IMR-90 (cell line): ENCODE measurements around the gene LUZP4. TPM values are rescaled to one million over a fixed set of nuclear protein-coding genes. Genes with fewer than 3 reads are reported as not detected.
A peak's percentile ranks its signal among the peaks of the same experiment; 100 is the strongest.

Experiments used
- ATAC-seq: fragments of 200-7000 bp; cut with Tn5 transposase; 2 replicates; pipeline ENCODE4 v1.9.1; 2020; ENCODE audit warnings: low read depth, mild to moderate bottlenecking, moderate library complexity
- BruUV-seq: library from RNA; stranded (reverse); fragments of 400-500 nt; replicated peaks from 2 replicates; lab custom pipeline; 2021; lab: Mats Ljungman, UMichigan
- CTCF ChIA-PET: fragments of 300-600 bp; formaldehyde crosslinking; extraction: SDS; loops from one replicate; lab custom pipeline; 2021; ENCODE audit warnings: antibody characterized with exemption; lab: Yijun Ruan, JAX
- POLR2A ChIA-PET: fragments of 300-600 bp; sonication (Branson Sonifier 250); formaldehyde crosslinking; loops from one replicate; lab custom pipeline; 2022; ENCODE audit warnings: antibody characterized with exemption; ENCODE audit not compliant: unreplicated experiment; lab: Charles Lee
- DNase-seq: peaks from one replicate; pipeline ENCODE4 v3.0.0; 2013
- H2AFZ ChIP-seq: replicated peaks from 2 replicates; pipeline ENCODE3; 2013; ENCODE audit warnings: low read length, mild to moderate bottlenecking; ENCODE audit not compliant: poor library complexity
- H2AK5ac ChIP-seq: 2 replicates; pipeline ENCODE4 v1.6.1; 2013; ENCODE audit warnings: low read depth, low read length, inconsistent platforms
- H2AK9ac ChIP-seq: replicated peaks from 2 replicates; pipeline ENCODE3; 2013; ENCODE audit warnings: mild to moderate bottlenecking, low read depth, low read length, moderate library complexity; ENCODE audit not compliant: poor library complexity
- H2BK120ac ChIP-seq: 2 replicates; pipeline ENCODE4 v1.6.1; 2013; ENCODE audit warnings: low read depth, low read length, inconsistent platforms
- H2BK15ac ChIP-seq: 3 replicates; pipeline ENCODE4 v1.6.1; 2013; ENCODE audit warnings: low read depth, low read length, inconsistent platforms
- H2BK20ac ChIP-seq: 2 replicates; pipeline ENCODE4 v1.6.1; 2013; ENCODE audit warnings: low read depth, mild to moderate bottlenecking, inconsistent platforms, low read length, moderate library complexity
- H2BK5ac ChIP-seq: 2 replicates; pipeline ENCODE4 v1.6.1; 2013; ENCODE audit warnings: mild to moderate bottlenecking, low read depth, low read length, inconsistent platforms; ENCODE audit not compliant: poor library complexity, severe bottlenecking
- H3K14ac ChIP-seq: replicated peaks from 2 replicates; pipeline ENCODE4 v1.6.1; 2013; ENCODE audit warnings: low read depth, low read length, inconsistent platforms
- H3K18ac ChIP-seq: 2 replicates; pipeline ENCODE4 v1.6.1; 2013; ENCODE audit warnings: low read depth, low read length, control low read depth
- H3K23ac ChIP-seq: 2 replicates; pipeline ENCODE4 v1.6.1; 2013; ENCODE audit warnings: low read depth, low read length, inconsistent platforms
- H3K27ac ChIP-seq: 2 replicates; pipeline ENCODE4 v1.5.1; 2013; ENCODE audit warnings: mild to moderate bottlenecking, control low read depth, low read length; ENCODE audit not compliant: insufficient read depth
- H3K27me3 ChIP-seq: 2 replicates; pipeline ENCODE4 v1.6.1; 2013; ENCODE audit warnings: low read length; ENCODE audit not compliant: control insufficient read depth, insufficient read depth
- H3K36me3 ChIP-seq: 2 replicates; pipeline ENCODE4 v1.6.1; 2013; ENCODE audit warnings: low read length, mixed read lengths; ENCODE audit not compliant: control insufficient read depth, insufficient read depth
- H3K4ac ChIP-seq: 2 replicates; pipeline ENCODE4 v1.6.1; 2013; ENCODE audit warnings: low read depth, low read length, inconsistent platforms
- H3K4me1 ChIP-seq: 2 replicates; pipeline ENCODE4 v1.6.1; 2013; ENCODE audit warnings: low read length, mixed read lengths; ENCODE audit not compliant: control insufficient read depth, insufficient read depth
- H3K4me2 ChIP-seq: 2 replicates; pipeline ENCODE4 v1.6.1; 2013; ENCODE audit warnings: low read depth, mild to moderate bottlenecking, control low read depth, low read length, moderate library complexity
- H3K4me3 ChIP-seq: 2 replicates; pipeline ENCODE4 v1.5.1; 2013; ENCODE audit warnings: low read depth, mild to moderate bottlenecking, control low read depth, low read length, moderate library complexity; ENCODE audit not compliant: insufficient read depth
- H3K56ac ChIP-seq: 2 replicates; pipeline ENCODE4 v1.6.1; 2013; ENCODE audit warnings: low read length, inconsistent platforms; ENCODE audit not compliant: insufficient read depth; ENCODE audit errors: extremely low read depth
- H3K79me1 ChIP-seq, 2 experiments: 2 replicates each; pipeline ENCODE4 v1.6.1; 2013; ENCODE audit warnings: low read length in 2 of 2, inconsistent platforms in 1 of 2, low read depth in 1 of 2
- H3K9ac ChIP-seq: 2 replicates; pipeline ENCODE4 v1.6.1; 2013; ENCODE audit warnings: low read depth, low read length, control low read depth
- H3K9me1 ChIP-seq: 2 replicates; pipeline ENCODE4 v1.6.1; 2013; ENCODE audit warnings: low read length, inconsistent platforms; ENCODE audit not compliant: insufficient read depth
- H3K9me3 ChIP-seq: 2 replicates; pipeline ENCODE4 v1.6.1; 2013; ENCODE audit warnings: low read length; ENCODE audit not compliant: control insufficient read depth, insufficient read depth
- H4K20me1 ChIP-seq: 2 replicates; pipeline ENCODE4 v1.6.1; 2013; ENCODE audit warnings: low read length, inconsistent platforms; ENCODE audit not compliant: insufficient read depth
- H4K5ac ChIP-seq: 2 replicates; pipeline ENCODE4 v1.6.1; 2013; ENCODE audit warnings: mild to moderate bottlenecking, low read depth, low read length, control low read depth
- H4K8ac ChIP-seq, 2 experiments: 2 replicates each; pipeline ENCODE4 v1.6.1; 2013; ENCODE audit warnings: low read depth in 2 of 2, low read length in 2 of 2, control low read depth in 1 of 2, inconsistent platforms in 1 of 2
- H4K91ac ChIP-seq: 2 replicates; pipeline ENCODE4 v1.6.1; 2013; ENCODE audit warnings: low read depth, low read length, inconsistent platforms; ENCODE audit not compliant: insufficient read depth
- MAFK ChIP-seq: IDR thresholded peaks from 2 replicates; pipeline ENCODE4 v1.6.1; 2012; ENCODE audit warnings: low read depth, low read length, improper control_type of control experiment
- WGBS, 2 experiments: methylation state at CpG; one replicate each; pipeline versions ENCODE4 v1.1.5 to v1.1.7; 2013; ENCODE audit warnings: missing lambda C conversion rate in 2 of 2; ENCODE audit not compliant: insufficient read length in 1 of 2; ENCODE audit errors: extremely low coverage in 2 of 2; 5-methylcytosine and 5-hydroxymethylcytosine counted together
- dilution Hi-C: fragments of 300-500 bp; cut with HindIII; formaldehyde crosslinking; loops from one replicate; pipeline ENCODE4 v1.14.3; 2018; ENCODE audit warnings: low sequenced_read_pairs; ENCODE audit not compliant: unreplicated experiment
- in situ Hi-C: fragments of 300-500 bp; cut with MboI; formaldehyde crosslinking; loops from 3 replicates; pipeline ENCODE4 v1.14.3; 2019; ENCODE audit warnings: low sequenced_read_pairs, inconsistent platforms, mixed read lengths
- intact Hi-C: fragments of 100-400 bp; cut with micrococcal nuclease; formaldehyde crosslinking; loops from 2 replicates; pipeline ENCODE4 v1.10.0; 2022
- polyA plus RNA-seq, 3 experiments: library from polyadenylated mRNA; depleted of rRNA; stranded (reverse); fragments of >200 nt; gene quantifications; 2 replicates each; pipeline ENCODE4 v1.2.3, GENCODE V29; 2012; ENCODE audit warnings: low replicate concordance in 1 of 3
- total RNA-seq: library from RNA; depleted of rRNA; stranded (reverse); fragments of >200 nt; gene quantifications from 2 replicates; pipeline ENCODE4 v1.2.3, GENCODE V29; 2012

LUZP4 gene
- total and polyA plus RNA-seq, 2 of the 4 experiments (the other 2 are of a cell fraction): not detected

- in situ Hi-C loops: no loop called here
- H3K4me3 ChIP-seq: no peak overlapping the region
- no peak overlapping the region for H3K27ac ChIP-seq
- no peak overlapping the region for H3K4me2 ChIP-seq
- no peaks in the 10 kb centered on the region for H3K9me3 ChIP-seq
- CTCF ChIA-PET: no interaction called here
- 47% methylated on average over 15 of the region's 19 CpGs; no CpG with 5 or more reads in 1 of the 2 experiments for WGBS, 2 experiments
- H2AK9ac ChIP-seq: no peak overlapping the region
- H3K36me3 ChIP-seq: no peaks in the 10 kb centered on the region
- intact Hi-C loops: no loop called here
- no peaks in the 10 kb centered on the region for H3K9me1 ChIP-seq
- H4K91ac ChIP-seq: no peak overlapping the region
- H4K20me1 ChIP-seq: no peaks in the 10 kb centered on the region
- no peak overlapping the region for H4K5ac ChIP-seq
- peak overlapping the region; percentile 63 for H2AFZ ChIP-seq
- no peak overlapping the region for H3K9ac ChIP-seq
- H3K18ac ChIP-seq: no peak overlapping the region
- peaks cover 2% of the 10 kb centered on the region for H3K27me3 ChIP-seq
- no peak overlapping the region for H2BK120ac ChIP-seq
- DNase-seq (no peak), ATAC-seq (no peak)
- no peaks in the 10 kb centered on the region for H3K79me1 ChIP-seq
- H2BK20ac ChIP-seq: no peak overlapping the region
- no peak overlapping the region for H3K23ac ChIP-seq
- H2BK15ac ChIP-seq: no peak overlapping the region
- POLR2A ChIA-PET: no interaction called here
- no peak overlapping the region for H3K56ac ChIP-seq
- no peak overlapping the region for H3K14ac ChIP-seq
- TF ChIP-seq MAFK: no peak
- no peak overlapping the region for H2AK5ac ChIP-seq
- H2BK5ac ChIP-seq: no peak overlapping the region
- no peak overlapping the region for H3K4ac ChIP-seq
- H3K4me1 ChIP-seq: no peaks in the 10 kb centered on the region
- dilution Hi-C loops: no loop called here
- no peak overlapping the region for H4K8ac ChIP-seq
- no TSS peak for BruUV-seq
Observed at GRCh38 chrX:115311601-115312001, 22.1 kb downstream of the LUZP4 start.
